Mononuclear cell (primary cell): ENCODE measurements around the gene CACNA1C. TPM values are rescaled to one million over a fixed set of nuclear protein-coding genes. Genes with fewer than 3 reads are reported as not detected.

ENCODE experiments used
- H3K27me3 ChIP-seq: 2 replicates; pipeline ENCODE4 v1.6.0; 2011; ENCODE audit warnings: low read length, control low read depth; ENCODE audit not compliant: insufficient read depth
- H3K4me1 ChIP-seq: 2 replicates; pipeline ENCODE4 v1.5.1; 2011; ENCODE audit warnings: mild to moderate bottlenecking, low read length, control low read depth; ENCODE audit not compliant: insufficient read depth
- H3K4me3 ChIP-seq: 2 replicates; pipeline ENCODE4 v1.5.1; 2011; ENCODE audit warnings: mild to moderate bottlenecking, low read length, moderate library complexity
- H3K9me3 ChIP-seq: 2 replicates; pipeline ENCODE4 v1.5.1; 2011; ENCODE audit warnings: low read depth, mild to moderate bottlenecking, control low read depth, low read length
- total RNA-seq: library from RNA; depleted of rRNA; stranded (reverse); fragments of >200 nt; gene quantifications from one replicate; pipeline ENCODE4 v1.2.3, GENCODE V29; 2012

CACNA1C gene
- total RNA-seq, 1 donor = 0.10 TPM

DNA sequence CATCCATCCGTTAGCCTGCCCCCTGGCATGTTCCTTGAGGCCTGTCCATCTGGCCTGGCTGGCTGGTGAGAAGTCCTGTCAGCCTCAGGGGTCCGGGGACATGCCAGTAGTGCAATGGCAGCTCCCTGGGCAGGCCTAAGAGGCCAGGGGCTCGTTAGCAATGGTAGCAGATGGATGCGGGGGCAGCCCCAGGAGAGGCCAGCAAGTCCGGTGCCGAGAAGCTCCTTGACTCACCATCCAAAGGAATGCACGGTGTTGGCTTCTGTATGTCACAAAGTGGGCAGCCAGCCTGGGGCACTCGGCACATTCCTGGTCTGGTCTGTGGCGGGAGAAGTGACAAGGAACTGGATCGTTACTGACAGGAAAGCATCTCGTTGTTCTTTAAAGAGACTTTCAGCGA, 319.9 kb downstream of the CACNA1C start:
- H3K4me3 ChIP-seq = no peak overlapping the region
- no peaks in the 10 kb centered on the region for H3K4me1 ChIP-seq
- no peaks in the 10 kb centered on the region for H3K27me3 ChIP-seq
- H3K9me3 ChIP-seq = no peaks in the 10 kb centered on the region

DNA sequence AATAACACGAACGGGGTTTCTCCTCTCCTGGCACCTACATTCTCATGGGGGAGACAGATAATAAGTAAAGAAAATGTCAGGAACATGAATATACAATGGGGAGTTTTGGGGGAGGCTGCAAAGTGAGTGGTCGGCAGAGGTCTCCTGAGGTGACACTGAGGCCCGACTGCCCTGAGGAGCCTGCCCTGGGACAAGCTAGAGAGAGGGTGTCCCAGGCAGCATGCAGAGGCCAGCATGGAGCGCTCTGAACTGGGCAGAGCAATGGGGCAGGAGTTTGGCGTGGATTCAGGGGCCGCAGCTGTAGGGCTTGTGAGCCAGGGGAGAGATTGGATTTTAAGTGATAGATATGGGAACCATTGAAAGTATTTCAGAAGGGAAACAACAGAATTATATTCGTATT, 320.5 kb downstream of the CACNA1C start:
- no peaks in the 10 kb centered on the region for H3K9me3 ChIP-seq
- no peaks in the 10 kb centered on the region for H3K27me3 ChIP-seq
- no peak overlapping the region for H3K4me3 ChIP-seq
- H3K4me1 ChIP-seq = no peaks in the 10 kb centered on the region

DNA sequence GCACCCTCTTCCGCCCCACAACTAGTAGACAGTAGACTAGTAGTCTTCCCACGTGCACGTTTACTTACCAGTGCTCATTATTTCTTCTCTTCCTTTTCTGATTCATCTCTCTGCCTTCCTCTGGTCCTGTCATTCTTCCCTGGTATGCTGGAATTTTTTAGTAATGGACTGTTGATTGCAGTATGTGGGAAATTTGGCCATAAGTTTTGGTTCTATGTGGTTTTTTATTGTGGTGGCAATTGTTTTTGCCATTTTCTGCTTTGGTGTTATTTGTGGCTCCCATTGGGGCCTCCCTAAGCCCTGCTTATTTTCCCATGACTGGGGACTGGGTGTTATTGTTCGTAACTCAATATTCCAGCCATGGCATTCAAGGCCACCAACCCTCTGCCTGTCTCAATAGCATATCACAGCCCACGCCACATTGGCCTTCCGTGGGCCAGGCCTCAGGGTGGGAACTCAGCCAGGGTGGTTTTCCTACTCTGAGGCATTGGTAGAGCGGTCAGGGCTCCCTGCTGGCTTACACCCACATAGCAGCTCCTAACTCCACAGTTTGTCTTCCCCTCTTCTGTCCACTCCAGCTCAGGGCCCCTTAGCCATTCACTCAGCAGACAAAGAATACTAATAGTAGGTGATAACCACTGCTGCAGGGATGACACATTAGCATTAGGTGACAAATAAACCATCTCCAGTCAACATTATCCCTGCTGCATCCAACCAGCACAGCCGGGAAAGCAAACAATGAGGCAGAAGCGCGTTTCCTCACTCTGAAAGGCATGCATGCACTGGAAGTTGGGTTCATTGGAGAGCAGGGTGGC, 321.5 kb downstream of the CACNA1C start:
- no peaks in the 10 kb centered on the region for H3K9me3 ChIP-seq
- no peak overlapping the region for H3K4me3 ChIP-seq
- no peaks in the 10 kb centered on the region for H3K27me3 ChIP-seq
- H3K4me1 ChIP-seq = no peaks in the 10 kb centered on the region

DNA sequence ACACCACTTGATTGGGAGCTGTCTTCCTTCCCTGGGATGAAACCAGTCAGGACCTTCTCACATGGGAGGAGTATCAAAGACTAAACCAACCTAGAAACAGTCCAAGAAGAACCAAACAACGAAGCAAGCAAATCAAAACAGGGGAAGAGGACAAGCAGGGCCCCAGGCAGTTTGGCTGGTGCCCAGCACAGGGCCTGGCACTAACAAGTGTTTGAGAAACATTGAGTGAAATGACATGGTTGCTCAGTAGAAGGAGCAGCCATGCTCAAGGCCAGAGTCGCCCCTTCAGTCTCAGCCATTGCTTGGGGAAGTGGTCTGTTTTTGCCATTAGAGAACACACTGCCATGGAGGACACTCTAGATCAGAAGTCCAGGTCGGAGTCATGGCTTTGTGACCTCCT, 323.1 kb downstream of the CACNA1C start:
- Histone ChIP-seq H3K4me3 (no peak overlapping the region), H3K9me3 (no peaks in the 10 kb centered on the region), H3K27me3 (no peaks in the 10 kb centered on the region), H3K4me1 (no peaks in the 10 kb centered on the region)

DNA sequence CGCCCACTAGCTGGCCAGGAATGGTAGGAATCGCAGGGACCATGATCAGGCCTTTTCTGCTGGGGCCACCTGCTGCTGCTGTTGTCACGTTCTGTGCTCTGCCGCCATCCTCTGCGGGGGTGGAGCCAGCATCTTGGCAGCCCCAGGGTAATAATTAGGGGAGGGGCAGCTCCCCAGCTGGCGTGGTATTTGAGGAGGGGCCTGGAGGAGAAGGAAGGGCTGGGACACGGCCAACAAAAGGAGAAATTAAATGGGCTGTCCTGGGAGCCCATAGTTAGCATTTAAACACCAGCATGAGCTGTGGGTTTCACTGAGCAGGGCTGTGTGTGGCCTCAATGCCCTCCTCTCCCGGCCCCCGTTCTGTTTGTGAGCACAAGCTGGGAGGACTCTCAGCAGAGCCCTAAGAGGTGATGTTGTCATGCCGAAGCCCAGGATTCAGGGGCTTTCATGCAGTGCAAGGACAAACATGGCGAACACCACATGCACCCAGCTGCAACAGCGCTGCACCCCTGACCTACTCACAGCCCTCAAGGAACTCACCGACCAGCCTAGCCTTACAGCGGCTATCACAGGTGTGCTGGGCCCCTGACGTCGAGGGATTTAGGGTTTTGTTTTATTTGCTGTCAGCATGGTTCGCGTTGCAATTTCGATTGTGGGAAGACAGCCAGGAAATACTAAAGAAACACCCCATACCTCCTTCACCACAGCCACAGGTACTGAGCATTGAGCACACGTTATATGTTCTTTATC, 324.3 kb downstream of the CACNA1C start:
- no peak overlapping the region for H3K4me3 ChIP-seq
- H3K9me3 ChIP-seq = no peaks in the 10 kb centered on the region
- H3K27me3 ChIP-seq = no peaks in the 10 kb centered on the region
- H3K4me1 ChIP-seq = no peaks in the 10 kb centered on the region

DNA sequence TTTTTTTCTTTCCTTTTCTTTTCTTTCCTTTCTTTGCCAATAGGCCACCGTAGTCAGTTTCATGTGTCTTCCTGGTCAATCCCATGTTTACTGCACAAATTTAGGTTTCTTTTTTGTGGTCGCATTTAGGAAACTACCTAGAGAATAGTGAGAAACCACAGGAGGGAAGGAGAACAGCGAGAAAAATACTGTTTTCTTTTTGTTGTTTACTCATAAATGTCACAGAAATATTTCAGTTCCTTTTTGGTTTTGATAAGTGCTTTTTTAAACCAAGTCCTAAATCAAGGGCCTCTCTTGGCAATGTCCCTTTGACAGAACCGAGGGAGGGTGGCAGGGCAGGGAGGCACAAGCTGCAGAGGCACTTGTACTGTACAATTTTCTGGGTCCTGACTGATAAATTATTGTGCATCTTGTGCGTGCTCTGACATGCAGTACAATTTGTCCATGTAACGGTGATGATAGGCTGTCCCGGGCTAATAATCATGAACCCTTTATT, 326.1 kb downstream of the CACNA1C start:
- Histone ChIP-seq H3K4me3 (no peak overlapping the region), H3K27me3 (no peaks in the 10 kb centered on the region), H3K9me3 (no peaks in the 10 kb centered on the region), H3K4me1 (peaks cover 10% of the 10 kb centered on the region)

DNA sequence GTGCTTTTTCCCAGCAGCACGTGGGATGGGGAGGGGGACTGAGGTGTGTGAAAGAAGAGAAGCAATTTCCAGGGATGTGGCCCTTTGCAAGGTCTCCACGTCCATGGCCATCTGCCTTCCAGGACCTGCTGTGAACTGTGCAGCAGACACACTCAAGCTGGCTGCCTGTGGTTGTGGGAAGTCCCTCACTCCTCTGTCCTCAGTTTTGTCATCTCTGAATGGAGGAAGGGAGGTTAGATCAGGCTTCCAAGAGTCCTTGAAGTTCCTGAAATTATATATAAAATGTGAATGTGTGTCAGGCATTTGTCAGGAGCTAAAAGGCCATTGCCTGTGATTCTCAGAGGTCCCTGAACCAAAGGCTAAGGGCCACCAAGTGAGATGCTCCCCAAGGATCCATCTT, 328.2 kb downstream of the CACNA1C start:
- no peaks in the 10 kb centered on the region for H3K27me3 ChIP-seq
- H3K4me1 ChIP-seq = peaks cover 11% of the 10 kb centered on the region

DNA sequence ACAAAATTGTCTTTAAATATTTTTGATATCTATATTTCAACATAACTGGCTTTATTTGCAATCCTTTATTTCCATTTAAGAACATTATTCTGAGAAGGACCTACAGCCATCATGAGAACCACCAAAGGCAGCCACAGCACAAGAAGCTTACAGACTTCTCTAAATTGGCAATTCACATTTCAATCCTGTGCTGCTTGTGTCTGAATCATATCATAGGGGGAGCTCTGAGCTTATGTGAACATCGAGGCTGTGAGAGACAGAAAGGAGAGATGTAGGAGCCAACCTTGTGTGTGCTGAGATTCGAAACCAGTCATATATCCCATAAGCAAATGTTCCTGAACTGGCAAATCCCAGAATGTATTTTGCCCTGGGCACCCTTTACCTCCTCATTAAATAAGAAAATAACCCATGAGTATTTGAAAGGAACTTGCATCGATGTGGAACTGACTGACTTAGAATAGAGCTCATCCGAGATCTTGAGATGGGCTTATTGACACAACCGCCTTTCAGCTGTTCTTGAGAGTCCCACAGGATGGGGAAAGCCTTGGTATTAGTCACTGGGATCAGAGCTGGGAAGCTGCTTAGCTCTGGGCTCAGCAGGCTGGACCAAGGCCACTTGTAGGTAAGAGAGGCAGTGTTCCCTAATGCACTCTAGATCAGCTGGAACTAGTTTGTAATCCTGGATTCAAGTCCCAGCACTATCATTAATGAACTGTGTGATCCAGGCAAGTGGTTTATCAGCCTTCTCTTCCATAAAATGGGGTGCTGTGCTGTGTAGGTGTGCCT, 329.8 kb downstream of the CACNA1C start:
- Histone ChIP-seq H3K4me1 (peaks cover 11% of the 10 kb centered on the region), H3K9me3 (no peaks in the 10 kb centered on the region), H3K4me3 (no peak overlapping the region), H3K27me3 (no peaks in the 10 kb centered on the region)

More for the DNA sequence above, 328.2 kb downstream of the CACNA1C start:
- Histone ChIP-seq H3K9me3 (no peaks in the 10 kb centered on the region), H3K4me3 (no peak overlapping the region)

DNA sequence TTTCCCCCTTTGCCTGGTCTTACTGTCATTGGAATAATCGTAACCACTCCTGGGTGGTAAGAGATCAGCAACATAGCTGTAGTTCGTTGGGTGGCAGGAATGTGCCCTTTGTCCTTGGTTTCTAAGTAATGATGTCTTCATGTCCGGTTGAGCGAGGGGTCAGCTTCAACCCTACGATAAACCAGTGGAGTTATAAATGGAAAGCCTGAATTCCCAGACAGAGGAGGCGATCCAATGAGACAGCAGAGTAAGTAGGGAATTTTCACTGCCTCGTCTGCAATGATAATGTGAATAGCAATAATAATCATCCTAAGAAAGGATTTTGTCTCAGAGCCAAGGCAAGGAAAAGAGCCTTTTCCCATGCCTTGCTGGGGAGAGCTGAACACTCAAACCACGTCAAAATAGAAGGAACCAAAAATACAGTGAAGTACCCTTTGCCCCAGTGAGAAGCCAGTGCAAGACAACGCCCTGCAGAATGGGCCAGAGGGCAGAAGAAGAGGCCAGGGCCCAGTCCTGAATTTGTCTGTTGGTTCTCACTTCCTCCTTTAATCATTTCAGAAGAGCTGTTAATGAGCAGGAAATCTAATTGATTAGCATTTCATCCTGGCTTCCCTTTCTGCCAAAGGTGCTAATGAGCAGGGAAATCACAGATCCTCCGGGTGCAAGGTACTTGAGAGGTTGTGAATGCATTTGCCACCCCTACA, 330.7 kb downstream of the CACNA1C start:
- H3K9me3 ChIP-seq = no peaks in the 10 kb centered on the region
- H3K4me3 ChIP-seq = no peak overlapping the region
- peaks cover 11% of the 10 kb centered on the region for H3K4me1 ChIP-seq
- H3K27me3 ChIP-seq = no peaks in the 10 kb centered on the region

DNA sequence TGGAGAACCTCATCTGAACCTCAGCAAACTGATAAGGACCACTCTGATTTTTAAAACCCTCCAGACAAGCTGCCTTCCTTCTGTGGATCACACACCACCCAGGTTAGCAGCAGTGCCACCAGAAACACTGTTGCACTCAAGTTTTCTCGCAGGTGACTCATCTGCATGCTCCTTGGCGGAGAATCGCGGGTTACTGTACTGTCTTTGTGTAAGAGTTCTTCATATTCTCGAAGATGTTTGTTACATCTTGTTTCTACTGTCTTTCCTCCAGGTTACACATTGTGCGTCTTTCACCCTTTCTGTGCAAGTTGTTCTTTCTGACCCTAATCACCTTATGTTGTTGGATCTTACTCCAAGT, 331.2 kb downstream of the CACNA1C start:
- H3K9me3 ChIP-seq = no peaks in the 10 kb centered on the region
- H3K27me3 ChIP-seq = no peaks in the 10 kb centered on the region

DNA sequence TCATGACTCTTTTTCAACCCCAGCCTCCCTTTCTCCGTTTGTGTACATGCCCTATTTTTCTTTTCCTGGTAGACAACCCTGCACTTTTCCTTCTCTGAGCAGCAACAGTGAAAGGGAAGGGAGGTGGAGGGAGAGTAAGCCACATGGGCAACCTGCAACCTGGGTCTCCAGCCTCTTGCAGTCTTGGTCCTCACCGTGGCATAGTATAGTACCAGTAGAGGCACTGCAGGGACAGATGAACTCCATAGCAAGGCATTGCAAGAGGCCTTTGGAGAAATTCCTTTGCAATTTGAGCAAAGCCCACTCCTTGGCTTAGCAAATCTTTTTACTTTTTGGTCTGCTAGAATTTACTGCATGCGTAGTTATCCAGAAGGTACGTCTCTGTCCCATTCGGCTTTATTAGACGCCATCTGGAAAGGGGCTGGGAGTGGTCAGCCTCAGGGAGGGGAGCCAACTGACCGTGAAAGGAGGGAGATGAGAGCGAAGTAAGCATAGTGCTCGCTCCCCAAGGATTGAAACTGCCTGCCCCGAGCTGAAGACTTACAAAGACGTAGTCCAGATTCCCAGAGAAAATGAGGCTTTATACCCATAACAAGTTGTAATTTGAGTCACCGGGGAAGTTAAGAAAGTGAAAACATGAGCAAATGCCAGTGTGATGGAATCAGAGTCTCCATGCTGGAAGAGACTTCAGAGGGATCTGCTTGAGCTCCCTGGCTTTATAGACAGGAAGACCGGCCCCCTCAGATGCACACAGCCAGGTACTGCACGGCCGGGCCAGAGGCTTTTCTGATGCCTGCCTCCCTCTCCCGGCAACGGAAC, 332.0 kb downstream of the CACNA1C start:
- no peak overlapping the region for H3K4me3 ChIP-seq
- peaks cover 11% of the 10 kb centered on the region for H3K4me1 ChIP-seq
- no peaks in the 10 kb centered on the region for H3K9me3 ChIP-seq
- H3K27me3 ChIP-seq = no peaks in the 10 kb centered on the region

More for the DNA sequence above, 331.2 kb downstream of the CACNA1C start:
- peaks cover 11% of the 10 kb centered on the region for H3K4me1 ChIP-seq
- no peak overlapping the region for H3K4me3 ChIP-seq

DNA sequence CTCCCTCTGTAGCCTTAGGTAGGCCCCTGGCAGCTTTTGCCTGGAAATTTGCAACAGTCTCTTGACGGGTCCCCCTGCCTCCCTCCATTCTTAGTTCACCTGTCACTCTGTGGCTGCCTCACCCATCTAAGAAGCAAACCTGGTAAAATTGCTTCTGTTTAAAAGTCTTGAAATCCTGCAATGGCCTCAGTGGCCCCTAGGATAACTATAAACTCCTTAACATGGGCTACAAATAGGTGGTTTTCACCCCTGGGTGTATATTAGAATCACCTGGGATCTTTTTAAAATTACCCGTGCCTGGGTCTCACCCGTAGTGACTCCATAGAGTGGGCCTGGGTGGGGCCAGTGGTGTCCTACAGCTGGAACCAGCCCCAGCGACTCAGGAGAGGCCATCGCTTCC, 332.7 kb downstream of the CACNA1C start:
- no peak overlapping the region for H3K4me3 ChIP-seq
- H3K4me1 ChIP-seq = peaks cover 11% of the 10 kb centered on the region

DNA sequence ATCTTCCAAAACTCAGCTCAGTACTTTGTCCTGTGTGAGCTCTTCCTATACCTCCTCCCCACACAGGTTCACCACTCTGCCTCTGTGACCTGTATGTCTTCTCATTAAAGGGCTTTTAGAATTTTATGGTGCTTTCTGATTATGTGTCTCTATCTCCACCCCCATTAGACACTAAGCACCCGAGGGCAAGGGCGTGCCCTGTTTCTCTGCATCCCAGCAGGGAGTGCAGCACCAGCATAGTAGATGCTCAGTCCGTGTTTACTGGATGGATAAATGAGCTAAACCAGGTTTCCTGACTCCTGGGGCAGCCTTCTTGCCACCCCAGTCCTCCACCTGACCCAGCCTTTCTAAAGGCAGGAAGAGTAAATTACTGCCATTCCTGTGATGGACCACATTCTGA, 333.8 kb downstream of the CACNA1C start:
- no peak overlapping the region for H3K4me3 ChIP-seq
- H3K27me3 ChIP-seq = no peaks in the 10 kb centered on the region
- no peaks in the 10 kb centered on the region for H3K9me3 ChIP-seq
- peaks cover 11% of the 10 kb centered on the region for H3K4me1 ChIP-seq

More for the DNA sequence above, 332.7 kb downstream of the CACNA1C start:
- Histone ChIP-seq H3K27me3 (no peaks in the 10 kb centered on the region), H3K9me3 (no peaks in the 10 kb centered on the region)
